H4 (cell line): Measurements from ENCODE around the gene MAGI3. TPM values are rescaled to one million over a fixed set of nuclear protein-coding genes. Genes with fewer than 3 reads are reported as not detected.
"Not testable (repeated sequence)": the region's sequence is repeated elsewhere in the genome, so short reads cannot be mapped to it uniquely, and the experiment has no call there.

Experiments used
- DNase-seq: peaks from one replicate; pipeline ENCODE4 v3.0.0-alpha.2; 2015; ENCODE audit warnings: low spot score
- total RNA-seq: library from RNA; depleted of rRNA; stranded (reverse); fragments of >200 nt; shearing (Covaris generic); gene quantifications from 2 replicates; pipeline ENCODE4 v1.2.3, GENCODE V29; 2014

MAGI3 gene
- total RNA-seq, 1 experiment from 2014 or later = 4.1 TPM

- no peak for DNase-seq
These were observed 8.8 kb downstream of the MAGI3 start for GRCh38 chr1:113399062-113399583.

GRCh38 chr1:113401067-113401466, 10.8 kb downstream of the MAGI3 start:
- no peak for DNase-seq

GRCh38 chr1:113401728-113402127, 11.4 kb downstream of the MAGI3 start:
- DNase-seq = no peak

- DNase-seq = no peak
These were observed 12.8 kb downstream of the MAGI3 start for GRCh38 chr1:113403065-113403464.

- DNase-seq = no peak
These were observed 15.3 kb downstream of the MAGI3 start for GRCh38 chr1:113405573-113405972.

GRCh38 chr1:113406149-113406548, 15.8 kb downstream of the MAGI3 start:
- not testable (repeated sequence) for DNase-seq

- DNase-seq = no peak
These were observed 19.0 kb downstream of the MAGI3 start for GRCh38 chr1:113409363-113409762.

GRCh38 chr1:113412020-113412419, 21.7 kb downstream of the MAGI3 start:
- DNase-seq = not testable (repeated sequence)

GRCh38 chr1:113415310-113416070, 25.2 kb downstream of the MAGI3 start:
- DNase-seq = no peak

- DNase-seq = not testable (repeated sequence)
These were observed 25.8 kb downstream of the MAGI3 start for GRCh38 chr1:113416071-113416470.

- no peak for DNase-seq
These were observed 26.2 kb downstream of the MAGI3 start for GRCh38 chr1:113416496-113416895.

GRCh38 chr1:113422315-113423068, 32.2 kb downstream of the MAGI3 start:
- no peak for DNase-seq

GRCh38 chr1:113423826-113424225, 33.5 kb downstream of the MAGI3 start:
- no peak for DNase-seq

- peak; percentile 27 for DNase-seq
These were observed 39.3 kb downstream of the MAGI3 start for GRCh38 chr1:113429461-113430153.

- DNase-seq = no peak
These were observed 42.9 kb downstream of the MAGI3 start for GRCh38 chr1:113433184-113433583.

- DNase-seq = no peak
These were observed 44.0 kb downstream of the MAGI3 start for GRCh38 chr1:113434081-113434873.

GRCh38 chr1:113434874-113435175, 44.5 kb downstream of the MAGI3 start:
- no peak for DNase-seq

- DNase-seq = no peak
These were observed 47.4 kb downstream of the MAGI3 start for GRCh38 chr1:113437554-113438341.

GRCh38 chr1:113438505-113439276, 48.4 kb downstream of the MAGI3 start:
- no peak for DNase-seq

GRCh38 chr1:113439277-113439670, 49.0 kb downstream of the MAGI3 start:
- DNase-seq = no peak
